ENCODE results near the gene CDH23.

DNA sequence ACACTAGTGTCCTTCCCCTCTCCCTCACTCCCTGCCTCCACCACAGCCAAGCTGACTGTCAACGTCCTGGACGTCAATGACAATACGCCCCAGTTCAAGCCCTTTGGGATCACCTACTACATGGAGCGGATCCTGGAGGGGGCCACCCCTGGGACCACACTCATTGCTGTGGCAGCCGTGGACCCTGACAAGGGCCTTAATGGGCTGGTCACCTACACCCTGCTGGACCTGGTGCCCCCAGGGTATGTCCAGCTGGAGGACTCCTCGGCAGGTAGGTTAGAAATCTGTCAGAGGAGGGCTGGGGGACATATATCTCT is 401.5 kb downstream of the CDH23 start:
- TF ChIP-seq, protein P1, sequence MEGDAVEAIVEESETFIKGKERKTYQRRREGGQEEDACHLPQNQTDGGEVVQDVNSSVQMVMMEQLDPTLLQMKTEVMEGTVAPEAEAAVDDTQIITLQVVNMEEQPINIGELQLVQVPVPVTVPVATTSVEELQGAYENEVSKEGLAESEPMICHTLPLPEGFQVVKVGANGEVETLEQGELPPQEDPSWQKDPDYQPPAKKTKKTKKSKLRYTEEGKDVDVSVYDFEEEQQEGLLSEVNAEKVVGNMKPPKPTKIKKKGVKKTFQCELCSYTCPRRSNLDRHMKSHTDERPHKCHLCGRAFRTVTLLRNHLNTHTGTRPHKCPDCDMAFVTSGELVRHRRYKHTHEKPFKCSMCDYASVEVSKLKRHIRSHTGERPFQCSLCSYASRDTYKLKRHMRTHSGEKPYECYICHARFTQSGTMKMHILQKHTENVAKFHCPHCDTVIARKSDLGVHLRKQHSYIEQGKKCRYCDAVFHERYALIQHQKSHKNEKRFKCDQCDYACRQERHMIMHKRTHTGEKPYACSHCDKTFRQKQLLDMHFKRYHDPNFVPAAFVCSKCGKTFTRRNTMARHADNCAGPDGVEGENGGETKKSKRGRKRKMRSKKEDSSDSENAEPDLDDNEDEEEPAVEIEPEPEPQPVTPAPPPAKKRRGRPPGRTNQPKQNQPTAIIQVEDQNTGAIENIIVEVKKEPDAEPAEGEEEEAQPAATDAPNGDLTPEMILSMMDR (conservative IDR thresholded peaks at IDR 0.05): no peak
- TF ChIP-seq EZH2 (IDR thresholded peaks at IDR 0.05; ENCODE audit: low read depth): no peak
